ENCODE measurements around the gene NPTX1.
A peak's percentile ranks its signal among the peaks of the same experiment; 100 is the strongest.

NPTX1 gene

DNA sequence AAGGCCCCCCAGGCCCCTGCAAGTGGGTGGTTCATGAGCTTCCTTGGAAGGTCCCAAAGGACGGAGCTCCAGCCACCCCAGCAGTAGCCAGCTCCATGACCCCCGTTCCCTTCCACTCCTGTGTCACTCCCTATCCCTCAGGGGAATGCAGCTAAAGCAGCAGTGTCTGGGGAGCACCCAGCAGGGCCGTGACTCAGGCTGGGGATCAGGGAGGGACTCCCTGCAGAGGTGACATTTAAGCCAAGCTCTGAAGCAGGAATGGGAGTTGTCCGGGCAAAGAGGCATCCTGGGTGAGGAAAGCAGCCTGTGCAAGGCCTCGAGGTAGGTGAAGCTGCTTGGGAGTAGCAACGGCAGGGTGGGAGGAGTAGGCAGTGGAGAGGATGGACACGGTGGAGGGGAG, 11.1 kb upstream of the NPTX1 start:
- H3K4me3 ChIP-seq (replicated peaks in 1 of 2; ENCODE audit: low read depth in 2 of 2, low read length in 2 of 2): no peak overlapping the region
- TF ChIP-seq, protein P1, sequence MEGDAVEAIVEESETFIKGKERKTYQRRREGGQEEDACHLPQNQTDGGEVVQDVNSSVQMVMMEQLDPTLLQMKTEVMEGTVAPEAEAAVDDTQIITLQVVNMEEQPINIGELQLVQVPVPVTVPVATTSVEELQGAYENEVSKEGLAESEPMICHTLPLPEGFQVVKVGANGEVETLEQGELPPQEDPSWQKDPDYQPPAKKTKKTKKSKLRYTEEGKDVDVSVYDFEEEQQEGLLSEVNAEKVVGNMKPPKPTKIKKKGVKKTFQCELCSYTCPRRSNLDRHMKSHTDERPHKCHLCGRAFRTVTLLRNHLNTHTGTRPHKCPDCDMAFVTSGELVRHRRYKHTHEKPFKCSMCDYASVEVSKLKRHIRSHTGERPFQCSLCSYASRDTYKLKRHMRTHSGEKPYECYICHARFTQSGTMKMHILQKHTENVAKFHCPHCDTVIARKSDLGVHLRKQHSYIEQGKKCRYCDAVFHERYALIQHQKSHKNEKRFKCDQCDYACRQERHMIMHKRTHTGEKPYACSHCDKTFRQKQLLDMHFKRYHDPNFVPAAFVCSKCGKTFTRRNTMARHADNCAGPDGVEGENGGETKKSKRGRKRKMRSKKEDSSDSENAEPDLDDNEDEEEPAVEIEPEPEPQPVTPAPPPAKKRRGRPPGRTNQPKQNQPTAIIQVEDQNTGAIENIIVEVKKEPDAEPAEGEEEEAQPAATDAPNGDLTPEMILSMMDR (IDR thresholded peaks at IDR 0.05; ENCODE audit: low read depth, low read length): no peak
- DNase-seq (ENCODE audit: low read depth in 2 of 2): no peak

DNA sequence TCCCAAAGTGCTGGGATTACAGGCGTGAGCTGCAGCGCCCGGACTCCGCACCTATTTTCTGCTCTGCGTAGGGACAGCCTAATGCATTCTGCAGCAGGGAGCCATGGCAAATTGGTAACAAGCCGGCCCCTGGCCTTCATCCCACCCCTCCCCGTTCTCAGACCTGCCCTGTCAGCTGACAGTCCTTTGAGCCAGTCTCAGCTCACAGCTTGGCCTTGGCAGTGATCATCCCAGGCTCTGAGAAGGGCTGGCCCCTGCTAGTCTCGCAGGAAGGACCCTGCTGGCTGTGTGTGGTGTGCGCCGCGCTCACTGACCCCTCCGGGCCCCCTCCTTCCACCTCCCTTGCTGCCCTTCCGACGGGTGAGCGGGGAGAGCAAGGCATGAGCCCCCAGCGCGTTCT, 10.3 kb upstream of the NPTX1 start:
- H3K4me3 ChIP-seq (replicated peaks in 1 of 2; ENCODE audit: low read depth in 2 of 2, low read length in 2 of 2): no peak overlapping the region
- TF ChIP-seq, protein P1 (IDR thresholded peaks at IDR 0.05; ENCODE audit: low read depth, low read length): no peak

DNA sequence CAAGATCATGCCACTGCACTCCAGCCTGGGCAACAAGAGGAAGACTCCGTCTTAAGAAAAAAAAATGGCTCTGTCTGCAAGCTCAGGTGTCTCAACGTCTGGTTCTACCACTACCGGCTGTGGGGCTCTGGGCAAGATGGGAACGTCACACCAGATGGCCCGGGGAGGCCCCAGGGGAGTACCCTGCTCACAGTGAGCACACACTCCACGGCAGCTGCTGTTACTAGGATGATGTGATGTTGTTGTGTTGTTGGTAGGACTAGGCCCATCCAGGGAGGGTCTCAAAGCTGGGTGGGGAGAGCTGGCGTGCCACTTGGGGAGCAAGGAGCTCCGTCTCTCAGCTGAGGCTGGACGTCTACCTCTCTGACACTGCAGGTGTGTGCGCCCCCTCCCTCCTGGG, 9.4 kb upstream of the NPTX1 start:
- TF ChIP-seq, protein P1 (IDR thresholded peaks at IDR 0.05; ENCODE audit: low read depth, low read length): no peak
- no peak for DNase-seq (ENCODE audit: low read depth in 2 of 2)
- no peak overlapping the region for H3K4me3 ChIP-seq (replicated peaks in 1 of 2; ENCODE audit: low read depth in 2 of 2, low read length in 2 of 2)

More for the DNA sequence above, 10.3 kb upstream of the NPTX1 start:
- no peak for DNase-seq (ENCODE audit: low read depth in 2 of 2)

DNA sequence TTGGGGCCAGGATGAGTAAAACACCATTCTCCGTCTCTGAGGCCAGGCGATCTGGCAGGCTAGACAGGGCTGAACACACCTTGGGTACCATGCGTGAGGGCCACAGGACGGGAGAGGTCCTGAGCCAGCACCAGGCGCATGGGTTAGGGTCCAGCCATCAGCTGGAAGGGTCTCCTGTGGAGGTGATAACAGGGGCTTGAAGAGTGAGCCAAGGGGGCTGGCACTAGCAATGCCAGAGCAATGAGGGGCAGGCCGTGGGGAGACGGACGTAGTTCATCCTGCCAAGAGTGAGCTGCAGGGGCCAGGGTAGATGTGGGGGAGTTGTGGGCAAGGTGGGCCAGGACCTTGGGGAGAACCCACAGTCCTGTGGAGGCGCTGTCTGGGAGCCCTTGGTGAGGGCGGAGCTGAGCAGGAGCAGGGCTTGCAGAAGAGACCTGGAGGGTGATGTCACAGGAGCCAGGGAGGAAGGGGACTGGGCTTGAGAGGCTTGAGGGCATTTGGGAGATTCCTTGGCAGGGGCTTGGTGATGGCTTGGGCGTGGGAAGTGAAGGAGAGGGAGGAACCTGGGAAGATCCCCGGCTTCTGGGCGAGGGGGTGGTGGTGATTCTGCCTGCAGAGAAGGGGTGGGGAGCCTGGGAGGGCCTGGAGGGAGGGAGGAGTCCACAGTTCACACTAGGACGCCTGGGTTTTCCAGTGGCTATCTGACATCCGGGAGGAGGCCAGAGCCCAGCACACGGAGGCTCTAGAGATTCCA, 6.3 kb upstream of the NPTX1 start:
- TF ChIP-seq, protein P1 (IDR thresholded peaks at IDR 0.05; ENCODE audit: low read depth, low read length): no peak
- H3K4me3 ChIP-seq (replicated peaks in 1 of 2; ENCODE audit: low read depth in 2 of 2, low read length in 2 of 2): no peak overlapping the region
- peak in 1 of 2 donors; percentile 38 for DNase-seq (ENCODE audit: low read depth in 2 of 2)

DNA sequence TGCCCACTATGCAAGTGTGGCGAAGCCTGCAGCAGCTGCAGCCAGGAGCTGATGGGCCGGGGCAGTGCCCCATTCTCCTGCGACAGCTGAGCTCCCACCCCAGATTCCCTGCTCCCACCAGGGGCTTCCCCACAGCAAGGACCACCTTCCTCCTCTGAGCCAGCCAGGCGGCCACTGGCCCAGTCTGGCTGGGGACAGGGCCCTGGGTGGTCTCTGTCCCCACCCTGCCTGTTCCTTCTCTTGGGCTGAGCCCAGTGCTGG, 5.6 kb upstream of the NPTX1 start:
- no peak overlapping the region for H3K4me3 ChIP-seq (replicated peaks in 1 of 2; ENCODE audit: low read depth in 2 of 2, low read length in 2 of 2)
- TF ChIP-seq, protein P1 (IDR thresholded peaks at IDR 0.05; ENCODE audit: low read depth, low read length): no peak
- no peak for DNase-seq (ENCODE audit: low read depth in 2 of 2)

DNA sequence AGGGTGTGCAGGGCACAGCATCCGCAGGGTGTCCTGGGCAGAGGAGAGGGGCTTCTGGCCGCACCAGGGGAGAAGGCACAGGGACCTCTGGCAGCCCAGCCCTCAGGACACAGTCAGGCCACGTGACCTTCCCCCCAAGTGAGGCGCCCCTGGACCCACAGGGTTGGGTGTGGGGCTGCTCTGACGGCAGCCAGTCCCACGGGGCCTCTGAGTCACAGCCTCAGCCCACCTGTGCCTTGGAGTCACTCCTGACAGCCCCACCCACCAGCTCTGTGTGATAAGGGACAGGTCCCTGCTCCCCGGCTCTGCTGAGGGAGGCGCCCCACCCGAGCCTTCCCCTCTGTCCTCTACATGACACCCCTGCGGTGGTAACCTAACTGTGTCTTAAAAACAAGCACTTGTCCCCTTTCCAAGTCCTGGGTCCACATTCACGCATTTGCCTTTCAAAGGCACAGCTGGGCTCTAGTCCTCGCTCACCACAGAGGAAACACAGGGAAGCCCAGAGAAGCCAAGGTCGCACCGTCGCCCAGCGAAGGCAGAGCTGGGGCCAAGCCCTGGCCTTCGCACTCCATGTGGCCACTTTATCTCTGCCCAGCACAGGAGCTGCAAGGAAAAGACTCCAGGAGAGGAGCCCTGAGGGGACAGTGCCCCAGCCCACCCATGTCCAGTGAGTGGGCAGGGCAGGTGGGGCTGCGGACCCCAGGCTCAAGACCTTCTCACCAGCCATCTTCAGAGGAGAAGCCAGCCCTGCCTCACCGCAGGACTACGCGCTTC, 5.1 kb upstream of the NPTX1 start:
- no peak overlapping the region for H3K4me3 ChIP-seq (replicated peaks in 1 of 2; ENCODE audit: low read depth in 2 of 2, low read length in 2 of 2)
- TF ChIP-seq, protein P1 (IDR thresholded peaks at IDR 0.05; ENCODE audit: low read depth, low read length): no peak
- DNase-seq (ENCODE audit: low read depth in 2 of 2): no peak

Measured in cardiac fibroblast (primary cell).